Astrocyte of the cerebellum (primary cell): Measurements from ENCODE around the gene PRKCQ.

Experiments
- DNase-seq: peaks from one replicate; pipeline ENCODE4 v3.0.0-alpha.2; 2011; ENCODE audit warnings: low read depth
- H3K4me3 ChIP-seq: 2 replicates; pipeline ENCODE4 v1.5.1; 2011; ENCODE audit warnings: mild to moderate bottlenecking, low read depth, low read length, moderate library complexity
- CTCF ChIP-seq: IDR thresholded peaks from 2 replicates; pipeline ENCODE4 v1.5.1; 2012; ENCODE audit warnings: low read length, low read depth, moderate library complexity, mild to moderate bottlenecking; ENCODE audit errors: missing control alignments
- in situ Hi-C: cut with HindIII; loops from 2 replicates; pipeline ENCODE4 v1.10.0; 2017; ENCODE audit warnings: low sequenced_read_pairs

PRKCQ gene

DNA sequence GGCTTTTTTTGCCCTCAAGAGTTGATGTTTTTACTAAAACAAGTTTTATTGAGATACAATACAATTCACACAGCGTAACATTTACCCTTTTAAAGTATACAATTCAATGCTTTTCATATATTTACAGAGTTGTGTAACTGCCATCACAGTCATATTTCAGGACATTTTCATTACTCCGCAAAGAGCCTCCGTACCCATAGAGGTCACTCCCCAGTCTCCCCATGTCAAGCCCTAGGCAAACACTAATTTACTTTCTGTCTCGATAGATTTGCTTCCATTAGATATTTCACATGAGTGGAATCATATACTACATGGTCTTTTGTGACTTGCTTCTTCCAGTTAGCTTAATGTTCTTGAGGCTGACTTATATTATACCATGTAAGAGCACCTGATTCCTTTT is 183.8 kb downstream of the PRKCQ start:
- in situ Hi-C loops: loop anchor here (25.0 kb wide), 1 partner anchor 309 kb away; the partner anchor contains the start of gene RBM17
- DNase-seq: no peak
- H3K4me3 ChIP-seq: no peak overlapping the region
- TF ChIP-seq CTCF: no peak

DNA sequence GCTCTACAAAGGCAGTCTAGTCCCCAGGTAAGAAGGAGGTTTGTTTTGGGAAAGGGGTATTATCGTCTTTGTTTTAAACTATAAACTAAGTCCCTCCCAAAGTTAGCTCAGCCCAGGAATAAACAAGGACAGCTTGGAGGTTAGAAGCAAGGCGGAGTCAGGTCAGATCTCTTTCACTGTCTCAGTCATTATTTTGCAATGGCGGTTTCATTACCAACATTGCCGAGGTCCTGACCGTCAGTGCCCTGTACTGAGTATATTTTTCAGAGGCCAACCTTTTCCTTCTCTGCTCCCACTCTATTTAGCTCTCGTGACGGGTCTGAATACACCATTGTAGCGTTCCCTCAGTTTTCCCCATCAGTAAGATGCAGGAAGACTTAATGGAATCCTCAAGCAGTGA is 184.5 kb downstream of the PRKCQ start:
- no peak for DNase-seq
- in situ Hi-C loops: loop anchor here (25.0 kb wide), 1 partner anchor 308 kb away; the partner anchor contains the start of gene RBM17
- TF ChIP-seq CTCF: no peak
- no peak overlapping the region for H3K4me3 ChIP-seq

DNA sequence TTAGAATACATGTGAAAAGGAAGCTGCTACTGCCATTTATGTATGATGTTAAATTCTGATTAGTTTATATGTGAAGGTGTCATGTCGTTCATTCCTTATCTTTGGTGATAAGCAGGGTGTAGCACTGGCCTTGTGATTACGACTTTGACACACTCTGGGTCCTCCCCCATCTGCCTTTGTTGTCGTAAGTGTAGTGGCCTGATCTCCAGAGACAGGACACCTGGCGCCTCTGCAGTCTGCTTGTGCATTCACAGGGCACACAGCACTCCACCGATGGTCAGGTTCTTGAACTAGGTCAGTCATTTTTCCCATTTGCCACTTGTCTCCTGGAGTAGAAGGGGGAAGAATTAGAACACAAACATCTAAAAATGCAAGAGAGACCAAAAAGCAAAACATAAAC is 186.0 kb downstream of the PRKCQ start:
- no peak overlapping the region for H3K4me3 ChIP-seq
- no peak for TF ChIP-seq CTCF
- DNase-seq: no peak
- in situ Hi-C loops: loop anchor here (25.0 kb wide), 1 partner anchor 307 kb away; the partner anchor contains the start of gene RBM17

- TF ChIP-seq CTCF: no peak
- H3K4me3 ChIP-seq: no peak overlapping the region
- DNase-seq: no peak
- in situ Hi-C loops: loop anchor here (25.0 kb wide), 1 partner anchor 306 kb away; the partner anchor contains the start of gene RBM17
Observed at GRCh38 chr10:6393168-6393567, 186.9 kb downstream of the PRKCQ start.

DNA sequence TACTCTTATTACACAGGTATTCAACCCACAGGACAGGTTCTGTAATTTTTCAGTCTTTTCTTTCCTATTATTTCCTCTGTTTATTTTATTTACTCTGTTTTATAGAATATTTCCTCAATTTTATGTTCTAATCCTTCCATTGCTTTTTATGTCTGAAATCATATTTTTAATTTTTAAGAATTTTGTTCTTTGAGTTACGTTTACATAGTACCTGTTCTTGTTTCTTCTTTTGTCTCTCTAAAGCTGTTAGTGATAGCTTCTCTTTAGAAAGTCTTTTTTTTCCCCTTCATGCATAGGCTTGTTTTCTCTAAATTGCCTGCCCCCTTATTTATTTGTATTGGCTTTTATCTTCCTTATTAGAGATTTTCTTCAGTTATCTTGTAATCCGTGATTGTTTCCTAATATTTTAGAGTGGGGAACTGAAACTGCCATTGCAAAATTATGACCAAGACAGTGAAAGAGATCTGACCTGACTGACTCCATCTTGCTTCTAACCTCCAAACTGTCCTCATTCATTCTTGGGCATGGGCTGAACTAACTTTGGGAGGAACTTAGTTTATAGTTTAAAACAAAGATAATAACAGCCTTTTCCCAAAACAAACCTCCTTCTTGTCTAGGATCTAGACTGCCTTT is 189.7 kb downstream of the PRKCQ start:
- in situ Hi-C loops: loop anchor here (25.0 kb wide), 1 partner anchor 303 kb away; the partner anchor contains the start of gene RBM17
- DNase-seq: no peak
- H3K4me3 ChIP-seq: no peak overlapping the region
- TF ChIP-seq CTCF: no peak

GRCh38 chr10:6388261-6388893 is 191.7 kb downstream of the PRKCQ start:
- no peak overlapping the region for H3K4me3 ChIP-seq
- TF ChIP-seq CTCF: no peak
- no peak for DNase-seq
- in situ Hi-C loops: loop anchor here (25.0 kb wide), 1 partner anchor 301 kb away; the partner anchor contains the start of gene RBM17
